ENCODE results near the gene WNT3. TPM values are rescaled to one million over a fixed set of nuclear protein-coding genes. Genes with fewer than 3 reads are reported as not detected.

WNT3 gene
- total and polyA plus RNA-seq, 2 experiments from 2014 or later: 2.7 to 3.4 TPM

GRCh38 chr17:46796956-46797530, 21.4 kb downstream of the WNT3 start:
- H3F3A ChIP-seq (replicated peaks; ENCODE audit: low read depth): no peaks in the 10 kb centered on the region
- no peak for ATAC-seq
- H2AFZ ChIP-seq: no peak overlapping the region
- DNase-seq (ENCODE audit: low spot score): no peak
- H3K36me3 Mint-ChIP-seq (ENCODE audit: low read depth): no peaks in the 10 kb centered on the region
- no peak overlapping the region for H3K27ac ChIP-seq (ENCODE audit: low read depth)
- H4K20me1 ChIP-seq (replicated peaks; ENCODE audit: insufficient read depth): no peaks in the 10 kb centered on the region; the same call in 1 of the 2 replicates
- H3K27me3 ChIP-seq (ENCODE audit: insufficient read depth): peaks cover under 1% of the 10 kb centered on the region; the same call in 1 of the 2 replicates
- no peaks in the 10 kb centered on the region for H3K4me1 ChIP-seq (ENCODE audit: insufficient read depth)
- no peak overlapping the region for H3K27ac Mint-ChIP-seq
- H3K36me3 ChIP-seq (ENCODE audit: insufficient read depth): no peaks in the 10 kb centered on the region
- H3K27me3 Mint-ChIP-seq (ENCODE audit: insufficient read depth, low read depth, poor library complexity): peaks cover 12% of the 10 kb centered on the region
- H3K9me2 ChIP-seq (ENCODE audit: insufficient read depth): no peaks in the 10 kb centered on the region
- no peaks in the 10 kb centered on the region for H3K79me2 ChIP-seq (replicated peaks; ENCODE audit: insufficient read depth)
- H3K4me2 ChIP-seq: no peak overlapping the region
- no peak for TF ChIP-seq REST (IDR thresholded peaks at IDR 0.05; ENCODE audit: unreplicated experiment)
- no peak for TF ChIP-seq ZNF462 (CRISPR knock-in tag; IDR thresholded peaks at IDR 0.05)
- TF ChIP-seq STAT1 (IDR thresholded peaks at IDR 0.05; ENCODE audit: unreplicated experiment): no peak
- no peak for TF ChIP-seq ZNF331 (CRISPR knock-in tag; IDR thresholded peaks at IDR 0.05; ENCODE audit: low read depth)
- TF ChIP-seq EZH2phosphoT487 (IDR thresholded peaks at IDR 0.05; ENCODE audit: unreplicated experiment): no peak
- TF ChIP-seq JUNB (IDR thresholded peaks at IDR 0.05; ENCODE audit: unreplicated experiment): no peak
- TF ChIP-seq ETS1 (IDR thresholded peaks at IDR 0.05): no peak
- H3K4me3 Mint-ChIP-seq: no peak overlapping the region
- no peak overlapping the region for H3K4me3 ChIP-seq
- H3K9me3 Mint-ChIP-seq: no peaks in the 10 kb centered on the region; the same call in 2 of the 3 replicates
- peaks cover 8% of the 10 kb centered on the region; the same call in 2 of the 3 replicates for H3K4me1 Mint-ChIP-seq
